Measurements from ENCODE around the gene ADAM17.

DNA sequence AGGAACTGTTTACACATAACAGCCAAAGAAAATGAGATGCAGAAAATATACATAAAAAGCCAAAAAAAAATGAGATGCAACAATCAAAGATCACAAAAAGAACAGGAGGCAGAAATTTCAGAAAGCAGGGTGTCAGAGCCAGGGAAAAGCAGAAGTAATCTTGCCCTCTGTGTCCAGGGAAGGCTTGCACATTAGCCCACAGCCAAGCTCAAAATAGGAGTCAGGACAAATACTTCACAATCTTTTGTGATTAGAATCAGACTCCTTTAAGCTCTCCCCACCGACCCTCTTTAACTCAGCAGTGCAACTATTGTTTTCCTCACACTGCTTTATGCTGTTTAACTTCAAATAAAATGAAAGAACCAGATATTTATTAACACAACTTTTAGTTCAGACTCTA is 46.7 kb downstream of the ADAM17 start:
- TF ChIP-seq, protein P1, sequence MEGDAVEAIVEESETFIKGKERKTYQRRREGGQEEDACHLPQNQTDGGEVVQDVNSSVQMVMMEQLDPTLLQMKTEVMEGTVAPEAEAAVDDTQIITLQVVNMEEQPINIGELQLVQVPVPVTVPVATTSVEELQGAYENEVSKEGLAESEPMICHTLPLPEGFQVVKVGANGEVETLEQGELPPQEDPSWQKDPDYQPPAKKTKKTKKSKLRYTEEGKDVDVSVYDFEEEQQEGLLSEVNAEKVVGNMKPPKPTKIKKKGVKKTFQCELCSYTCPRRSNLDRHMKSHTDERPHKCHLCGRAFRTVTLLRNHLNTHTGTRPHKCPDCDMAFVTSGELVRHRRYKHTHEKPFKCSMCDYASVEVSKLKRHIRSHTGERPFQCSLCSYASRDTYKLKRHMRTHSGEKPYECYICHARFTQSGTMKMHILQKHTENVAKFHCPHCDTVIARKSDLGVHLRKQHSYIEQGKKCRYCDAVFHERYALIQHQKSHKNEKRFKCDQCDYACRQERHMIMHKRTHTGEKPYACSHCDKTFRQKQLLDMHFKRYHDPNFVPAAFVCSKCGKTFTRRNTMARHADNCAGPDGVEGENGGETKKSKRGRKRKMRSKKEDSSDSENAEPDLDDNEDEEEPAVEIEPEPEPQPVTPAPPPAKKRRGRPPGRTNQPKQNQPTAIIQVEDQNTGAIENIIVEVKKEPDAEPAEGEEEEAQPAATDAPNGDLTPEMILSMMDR (IDR thresholded peaks at IDR 0.05; ENCODE audit: low read depth, low read length, poor library complexity, severe bottlenecking) = no peak
- TF ChIP-seq EZH2phosphoT487 (IDR thresholded peaks at IDR 0.05; ENCODE audit: borderline replicate concordance, low read length) = no peak

All from DOHH2 (cell line).